NOMO-1 treated with DMSO at 0.1 percent for 48 hours (cell line): ENCODE data around the gene TCERG1.

Source experiments
- DNase-seq: peaks from one replicate; lab custom pipeline; 2025; ENCODE audit not compliant: unreplicated experiment; lab: John Stamatoyannopoulos, UW

TCERG1 gene

GRCh38 chr5:146451411-146451810 lies 4.3 kb downstream of the TCERG1 start:
- DNase-seq, result no peak

DNA sequence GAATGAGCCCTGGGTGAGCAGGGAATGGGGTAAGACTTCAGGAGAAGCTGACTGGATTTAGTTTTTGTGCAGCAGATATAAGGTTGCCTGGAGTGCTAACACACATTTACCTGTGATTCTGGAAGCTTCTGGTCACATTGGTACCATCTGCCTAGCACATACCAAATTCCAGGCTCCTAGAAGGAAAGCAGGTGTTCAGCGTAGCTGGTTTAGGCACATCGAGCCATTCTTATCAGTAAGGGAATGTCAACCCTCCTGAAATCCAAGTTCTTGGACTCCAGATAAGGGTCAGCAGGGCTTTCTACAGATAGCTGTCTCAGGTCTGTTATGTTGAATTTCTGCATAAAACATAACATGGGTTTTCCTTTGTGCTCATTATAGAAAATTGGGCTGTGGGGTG lies 10.3 kb downstream of the TCERG1 start:
- DNase-seq, result no peak

- no peak for DNase-seq
These were observed 11.8 kb downstream of the TCERG1 start for GRCh38 chr5:146458894-146459293.

- no peak for DNase-seq
These were observed 14.2 kb downstream of the TCERG1 start for GRCh38 chr5:146461319-146461718.

- DNase-seq, result no peak
These were observed 16.3 kb downstream of the TCERG1 start for GRCh38 chr5:146463446-146463845.

GRCh38 chr5:146466521-146467349 lies 19.6 kb downstream of the TCERG1 start:
- no peak for DNase-seq

GRCh38 chr5:146467760-146468159 lies 20.6 kb downstream of the TCERG1 start:
- no peak for DNase-seq

DNA sequence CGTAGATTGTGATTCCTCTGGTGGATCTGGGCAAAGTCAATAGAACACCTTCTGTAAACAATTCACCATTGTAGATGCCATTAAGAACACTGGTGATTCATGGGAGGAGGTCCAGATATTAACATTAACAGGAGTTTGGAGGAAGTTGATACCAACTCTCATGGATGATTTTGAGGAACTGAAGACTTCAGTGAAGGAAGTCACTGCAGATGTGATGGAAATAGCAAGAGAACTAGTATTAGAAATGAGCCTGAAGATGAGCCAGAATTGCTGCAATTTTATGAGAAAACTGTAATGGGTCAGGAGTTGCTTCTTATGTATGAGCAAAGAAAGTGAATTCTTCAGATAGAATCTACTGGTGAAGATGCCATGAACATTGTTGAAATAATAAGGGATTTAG lies 26.9 kb downstream of the TCERG1 start:
- peak; percentile 69 for DNase-seq

- DNase-seq, result no peak
These were observed 28.2 kb downstream of the TCERG1 start for GRCh38 chr5:146475190-146475780.

GRCh38 chr5:146475906-146476305 lies 28.8 kb downstream of the TCERG1 start:
- no peak for DNase-seq

DNA sequence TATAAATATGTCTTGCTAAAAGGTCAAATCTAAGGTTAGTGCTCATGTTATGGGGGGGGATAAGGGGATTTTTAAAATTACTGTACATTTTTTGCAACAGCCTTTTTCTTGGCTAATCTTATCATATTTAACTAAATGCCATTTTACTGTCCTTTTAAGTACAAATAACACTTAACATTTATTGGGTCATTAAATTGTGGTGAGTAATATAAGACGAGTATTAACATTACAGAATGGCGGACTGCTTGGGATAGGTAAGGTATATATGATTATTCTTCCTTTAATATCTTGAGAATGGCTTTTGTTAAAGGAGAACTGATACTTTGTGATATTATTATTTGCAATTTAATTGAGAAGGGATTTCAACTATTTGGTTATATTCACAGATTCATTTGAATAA lies 35.6 kb downstream of the TCERG1 start:
- DNase-seq, result no peak

DNA sequence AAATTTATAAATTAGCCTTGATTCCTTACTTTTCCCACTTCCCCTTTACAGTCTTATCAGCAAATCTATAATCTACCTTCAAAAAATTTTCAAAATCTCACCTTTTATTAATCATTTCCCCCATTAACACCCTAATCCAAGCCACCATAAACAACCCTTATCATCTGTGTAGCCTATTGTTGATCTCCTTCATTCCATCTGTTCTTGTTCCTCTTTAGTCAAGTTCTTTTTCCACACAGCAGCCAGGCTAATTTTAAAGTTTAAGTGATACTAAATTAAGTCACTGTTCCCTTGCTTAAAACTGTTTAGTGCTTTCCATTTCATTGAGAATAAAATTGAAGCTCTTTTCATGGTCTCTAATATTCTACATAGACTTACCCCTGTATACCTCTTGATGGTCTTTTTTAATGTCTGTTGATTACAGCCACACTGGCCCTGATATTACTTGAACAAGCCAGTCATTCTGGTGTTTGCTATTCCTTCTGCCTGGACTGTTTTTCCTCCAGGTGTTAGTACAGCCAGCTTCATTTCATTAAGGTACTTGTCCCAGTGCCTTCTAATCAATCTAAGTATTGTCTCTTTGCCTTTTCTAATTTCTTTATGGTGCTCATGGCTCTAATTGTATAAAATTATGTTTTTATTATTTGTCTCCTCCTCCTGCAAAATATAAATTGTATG lies 37.7 kb downstream of the TCERG1 start:
- no peak for DNase-seq

DNA sequence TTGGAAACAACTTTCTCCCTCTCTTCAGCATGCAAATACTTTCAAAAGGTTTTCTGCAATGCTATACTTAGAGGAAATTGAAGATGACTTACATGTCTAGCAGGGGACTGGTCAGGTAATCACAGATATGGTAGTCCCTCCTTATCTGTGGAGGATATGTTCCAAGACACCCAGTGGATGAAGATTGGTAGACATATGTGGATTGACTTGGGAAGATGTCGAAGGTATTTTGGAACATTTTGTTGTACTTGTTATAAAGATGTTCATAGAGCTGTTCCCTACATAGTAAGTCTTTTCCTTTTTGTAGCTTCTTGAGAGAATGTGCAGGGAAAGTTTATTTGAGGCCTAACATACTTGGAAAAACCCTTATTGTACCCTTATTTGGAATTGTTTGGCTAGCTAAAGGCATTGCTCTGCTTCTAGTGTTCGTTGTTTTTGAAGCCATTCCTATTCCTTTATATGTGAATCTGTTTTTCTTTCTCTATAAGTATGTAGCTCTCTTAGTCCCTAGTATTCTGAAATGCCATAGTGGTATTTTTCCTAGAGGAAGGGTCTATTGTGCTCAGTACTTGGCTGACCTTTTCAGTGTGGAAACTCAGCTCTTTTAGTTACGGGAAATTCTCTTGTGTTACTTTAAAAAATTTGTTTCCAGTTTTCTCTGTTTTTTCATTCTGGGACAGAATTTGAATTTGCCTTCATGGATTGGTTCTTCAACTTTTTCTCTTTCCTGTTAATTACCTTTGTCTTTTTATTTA lies 43.1 kb downstream of the TCERG1 start:
- no peak for DNase-seq

- DNase-seq, result no peak
These were observed 47.5 kb downstream of the TCERG1 start for GRCh38 chr5:146494656-146495055.

DNA sequence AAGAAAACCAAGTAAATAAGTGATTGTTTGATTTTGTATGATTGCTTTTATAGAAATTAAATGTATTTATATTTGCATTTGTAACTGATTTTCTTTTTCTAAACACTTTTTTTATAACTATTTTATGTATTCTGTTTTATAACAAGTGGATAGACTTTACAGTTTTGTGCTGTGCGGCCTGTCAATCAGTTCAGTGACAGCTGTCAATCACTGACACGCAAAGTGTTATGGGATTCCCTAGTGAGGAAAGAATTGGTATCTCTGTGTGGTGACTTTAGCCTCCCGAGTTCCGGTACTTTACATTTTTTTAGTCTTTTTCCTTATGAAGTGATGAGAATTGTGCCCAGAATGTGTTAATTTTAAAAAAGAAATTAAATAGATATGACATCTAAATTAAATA lies 52.5 kb downstream of the TCERG1 start:
- DNase-seq, result no peak

DNA sequence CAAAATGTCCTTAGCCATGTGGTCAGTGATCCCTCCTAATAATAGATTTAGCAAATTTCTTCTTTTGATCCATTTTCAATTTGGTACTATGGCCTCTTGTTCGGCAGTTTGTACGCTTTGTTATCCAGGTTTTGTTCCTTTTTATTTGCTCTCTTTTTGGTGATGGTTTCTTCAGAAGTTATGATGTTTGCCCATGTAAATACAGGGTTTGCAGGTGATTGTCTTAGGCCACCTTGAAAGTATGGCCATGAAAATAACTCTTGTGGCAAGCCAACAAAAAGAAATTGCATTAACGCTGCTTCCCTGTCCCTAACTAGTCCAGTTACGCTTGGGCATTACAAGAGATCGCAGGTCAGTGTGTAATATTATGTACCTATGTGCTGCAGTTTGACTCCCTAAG lies 60.3 kb downstream of the TCERG1 start:
- DNase-seq, result no peak

DNA sequence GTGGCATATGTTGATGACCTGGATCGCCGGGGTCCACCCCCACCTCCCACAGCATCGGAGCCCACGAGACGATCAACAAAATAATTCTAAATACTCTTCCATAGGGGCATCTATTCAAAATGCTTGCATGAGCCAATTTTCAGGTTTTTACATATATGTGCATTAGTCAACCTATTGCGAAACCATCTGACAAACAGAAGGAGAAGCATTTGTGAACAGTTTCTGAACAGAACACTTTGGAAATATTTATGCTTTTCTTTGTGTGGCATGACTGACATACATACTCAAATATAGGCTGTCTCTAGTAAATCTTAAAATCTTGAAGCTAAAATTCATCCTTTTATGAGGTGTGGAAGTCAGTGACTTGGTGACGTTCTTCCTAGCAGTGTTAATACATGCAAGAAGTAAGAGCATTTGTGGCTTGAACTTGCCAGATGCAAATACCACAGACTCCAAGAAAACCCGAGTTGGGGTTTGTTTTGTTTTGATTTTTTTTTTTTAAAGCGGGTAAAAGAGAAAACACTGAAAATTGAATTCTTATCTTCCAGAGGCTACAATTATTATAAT lies 63.5 kb downstream of the TCERG1 start:
- DNase-seq, result peak; percentile 49

- DNase-seq, result no peak
These were observed 66.3 kb downstream of the TCERG1 start for GRCh38 chr5:146513462-146513861.

GRCh38 chr5:146514575-146514974 lies 67.4 kb downstream of the TCERG1 start:
- no peak for DNase-seq

GRCh38 chr5:146515473-146516150 lies 68.5 kb downstream of the TCERG1 start:
- no peak for DNase-seq

- no peak for DNase-seq
These were observed 69.0 kb downstream of the TCERG1 start, which contains the start of gene GPR151 for GRCh38 chr5:146516151-146516475. Gene GPR151 (minus strand): TSS chr5:146516190. CDS start chr5:146516113, 77 bp downstream.
